ENCODE data around the gene EIF3CL.
"Not testable (repeated sequence)": the region's sequence is repeated elsewhere in the genome, so short reads cannot be mapped to it uniquely, and the experiment has no call there.

Gene EIF3CL

DNA sequence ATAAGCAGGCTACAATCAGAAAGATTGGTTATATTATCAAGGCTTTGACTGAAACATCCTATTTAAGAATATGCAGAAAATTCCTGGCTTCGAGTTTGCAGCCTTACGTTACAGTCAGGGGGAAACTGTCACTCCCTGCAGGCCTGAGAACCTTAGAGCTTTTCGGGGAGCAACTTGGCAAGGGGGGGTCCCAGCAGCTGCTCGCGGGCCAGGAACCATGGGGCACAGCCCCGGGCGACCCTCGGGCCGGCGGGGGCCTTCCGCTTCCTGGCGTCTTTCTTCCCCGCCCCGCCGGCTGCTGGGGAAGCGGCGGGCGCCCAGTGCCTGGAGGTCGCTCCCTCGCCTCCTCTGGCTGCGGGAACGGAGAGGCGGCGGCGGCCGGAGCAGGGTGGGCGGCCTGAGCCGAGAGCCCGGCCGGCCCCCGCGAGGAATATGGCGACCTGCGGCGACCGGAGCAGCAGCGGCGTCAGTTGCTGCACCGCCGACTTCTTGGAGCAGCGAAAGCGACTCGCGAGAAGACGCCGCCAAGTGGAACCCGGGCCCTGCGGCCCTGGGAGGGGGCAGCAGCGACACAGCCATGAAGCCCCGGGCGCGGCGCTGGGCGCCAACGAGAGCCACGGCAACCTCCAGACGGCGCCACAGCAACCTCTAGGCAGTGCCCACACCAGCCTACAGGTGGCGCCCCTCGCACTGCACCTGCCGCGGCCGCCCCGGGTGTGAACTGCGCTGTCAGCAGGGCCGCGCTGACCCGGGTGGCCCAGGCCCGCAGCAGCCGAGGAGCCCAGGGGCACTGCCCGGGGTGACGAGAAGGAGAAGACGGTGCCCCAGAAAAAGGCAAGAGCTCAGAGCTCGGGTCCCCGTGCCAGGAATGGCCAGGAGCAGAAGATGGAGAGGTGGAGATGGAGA, 39.1 kb downstream of the EIF3CL start:
- DNase-seq (ENCODE audit: insufficient read length, low spot score); FAIRE-seq: not testable (repeated sequence)

DNA sequence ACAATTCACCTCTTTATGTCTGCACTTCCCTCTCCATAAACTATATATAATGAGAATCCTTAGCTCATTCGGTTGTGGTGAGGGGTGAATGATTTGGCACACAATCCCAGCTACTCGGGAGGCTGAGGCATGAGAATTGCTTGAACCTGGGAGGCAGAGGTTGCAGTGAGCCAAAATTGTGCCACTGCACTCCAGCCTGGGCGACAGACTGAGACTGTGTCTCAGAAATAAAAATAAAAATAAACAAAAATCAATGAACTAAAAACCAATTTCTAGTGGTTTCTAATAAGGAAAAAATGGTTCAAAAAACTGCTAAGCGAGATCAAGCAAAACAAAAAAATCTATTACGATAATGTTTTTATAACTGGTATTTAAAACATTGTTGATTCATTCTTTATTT, 40.2 kb downstream of the EIF3CL start, which contains the start of gene NPIPB6:
Gene NPIPB6, minus strand, starts transcription at position 101 of the 400 bp plus-strand sequence. CDS start 686 bp downstream, outside the sequence.
- not testable (repeated sequence) for DNase-seq (ENCODE audit: insufficient read length, low spot score); FAIRE-seq

DNA sequence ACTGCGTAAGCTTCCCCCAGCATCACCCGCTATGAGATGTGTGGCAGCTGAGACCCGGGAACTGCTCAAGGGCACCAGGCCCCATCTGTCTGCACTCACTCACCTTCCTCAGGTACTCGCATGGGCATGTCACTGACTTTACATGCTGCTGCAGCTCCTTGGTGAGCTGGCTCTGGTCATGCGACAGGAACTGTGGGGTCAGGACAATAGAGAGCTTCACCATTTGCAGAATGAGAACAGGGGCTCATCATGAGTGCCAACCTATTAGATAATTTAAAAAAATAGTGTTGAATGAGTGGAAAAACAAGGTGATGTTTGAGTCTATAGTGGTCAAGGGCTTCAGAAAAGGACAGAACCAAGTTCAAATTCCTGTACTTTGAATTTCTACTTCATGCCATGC, 41.0 kb downstream of the EIF3CL start:
- FAIRE-seq; DNase-seq (ENCODE audit: insufficient read length, low spot score): not testable (repeated sequence)

DNA sequence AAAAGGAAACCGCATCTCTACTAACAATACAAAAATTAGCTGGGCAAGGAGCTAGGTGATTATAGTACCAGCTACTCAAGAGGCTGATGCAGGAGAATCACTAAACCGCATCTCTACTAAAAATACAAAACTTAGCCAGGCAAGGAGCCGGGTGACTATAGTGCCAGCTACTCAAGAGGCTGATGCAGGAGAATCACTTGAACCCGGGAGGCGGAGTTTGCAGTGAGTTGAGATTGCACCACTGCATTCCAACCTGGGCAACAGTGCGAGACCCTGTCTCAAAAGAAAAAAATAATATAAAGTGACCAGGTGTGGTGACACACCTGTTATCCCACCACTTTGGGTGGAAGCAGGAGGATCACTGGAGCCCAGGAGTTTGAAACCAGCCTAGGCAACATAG, 65.4 kb downstream of the EIF3CL start:
- DNase-seq (ENCODE audit: insufficient read length, low spot score); FAIRE-seq: not testable (repeated sequence)

DNA sequence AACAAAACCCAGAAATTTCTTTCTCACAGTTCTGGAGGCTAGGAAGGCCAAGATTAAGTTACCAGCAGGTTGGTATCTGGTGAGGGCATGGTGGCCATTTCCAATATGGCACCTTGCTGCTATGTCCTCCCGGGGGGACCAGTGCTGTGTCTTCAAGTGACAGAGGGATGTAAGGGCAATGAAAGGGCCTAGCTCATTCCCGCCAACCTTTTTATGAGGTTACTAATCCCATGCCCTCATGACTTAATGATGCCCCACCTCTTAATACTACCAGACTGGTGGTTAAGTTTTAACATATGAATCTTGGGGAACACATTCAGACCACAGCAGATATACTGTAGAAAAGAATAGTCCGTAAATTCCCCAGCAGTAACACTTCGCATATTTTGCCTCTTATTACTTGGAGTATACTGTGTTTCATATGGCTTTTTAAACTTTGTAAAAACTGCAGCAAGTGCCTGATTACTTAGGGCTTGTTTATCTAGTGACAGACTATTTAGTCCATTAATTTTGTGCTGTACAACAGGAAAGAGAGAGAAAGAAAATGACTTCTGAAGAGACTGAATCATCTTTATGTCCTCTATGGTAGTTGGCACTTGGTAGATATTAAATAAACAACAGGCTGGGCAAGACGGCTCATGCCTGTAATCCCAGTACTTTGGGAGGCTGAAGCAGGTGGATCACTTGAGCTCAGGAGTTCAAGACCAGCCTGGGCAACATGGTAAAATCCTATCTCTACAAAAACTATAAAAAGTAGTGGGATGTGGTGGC, 66.5 kb downstream of the EIF3CL start:
- FAIRE-seq; DNase-seq (ENCODE audit: insufficient read length, low spot score): not testable (repeated sequence)

DNA sequence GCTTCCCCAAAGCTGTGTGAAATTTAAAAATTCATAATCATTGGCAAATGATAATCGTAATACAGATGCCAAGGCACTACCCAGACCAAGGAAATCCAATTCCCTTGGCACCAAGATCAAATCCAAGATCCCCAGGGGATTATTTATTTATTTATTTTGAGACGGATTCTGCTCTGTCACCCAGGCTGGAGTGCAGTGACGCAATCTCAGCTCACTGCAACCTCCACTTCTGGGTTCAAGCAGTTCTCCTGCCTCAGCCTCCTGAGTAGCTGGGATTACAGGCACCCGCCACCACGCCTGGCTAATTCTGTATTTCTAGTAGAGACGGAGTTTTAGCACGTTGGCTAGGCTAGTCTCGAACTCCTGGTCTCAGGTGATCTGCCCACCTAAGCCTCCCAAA, 68.0 kb downstream of the EIF3CL start:
- not testable (repeated sequence) for DNase-seq (ENCODE audit: insufficient read length, low spot score); FAIRE-seq

DNA sequence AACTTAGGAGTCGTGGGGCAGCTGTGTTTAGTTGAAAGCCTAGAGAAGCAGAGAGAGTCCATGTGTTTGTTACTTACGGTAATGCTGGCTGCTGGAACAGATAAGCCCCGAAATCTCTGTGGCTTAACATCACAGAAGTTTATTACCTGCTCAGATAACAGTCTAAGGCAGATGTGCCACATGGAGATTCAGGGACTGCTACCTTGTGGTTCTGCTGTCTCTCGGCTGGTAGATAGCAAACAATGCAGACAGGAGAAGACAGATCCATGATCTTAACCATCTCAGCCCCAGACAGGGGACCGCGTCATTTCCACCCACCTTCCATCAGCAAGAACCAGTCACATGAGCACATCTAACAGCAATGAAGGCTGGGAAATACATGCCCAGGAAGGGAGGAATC, 71.0 kb downstream of the EIF3CL start:
- not testable (repeated sequence) for DNase-seq (ENCODE audit: insufficient read length, low spot score)

DNA sequence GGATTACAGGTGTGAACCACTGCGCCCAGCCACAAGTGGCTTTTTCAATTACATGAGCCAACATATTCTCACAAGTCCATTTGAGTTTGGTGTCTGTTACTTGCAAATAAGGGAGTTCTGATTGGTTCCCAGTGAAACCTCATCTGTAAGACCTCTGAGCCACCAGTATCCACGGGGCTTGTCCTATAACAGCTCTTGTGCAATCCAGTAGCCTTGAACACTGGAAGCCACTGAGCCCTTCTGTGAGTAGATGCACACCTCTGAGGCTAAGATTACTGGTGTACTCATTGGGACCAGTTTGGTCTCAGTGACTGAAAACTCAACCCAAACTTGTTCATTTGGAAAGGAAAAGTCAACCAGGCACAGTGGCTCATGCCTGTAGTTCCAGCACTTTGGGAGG, 72.7 kb downstream of the EIF3CL start:
- not testable (repeated sequence) for FAIRE-seq; DNase-seq (ENCODE audit: insufficient read length, low spot score)

More for the DNA sequence above, 71.0 kb downstream of the EIF3CL start:
- not testable (repeated sequence) for FAIRE-seq

DNA sequence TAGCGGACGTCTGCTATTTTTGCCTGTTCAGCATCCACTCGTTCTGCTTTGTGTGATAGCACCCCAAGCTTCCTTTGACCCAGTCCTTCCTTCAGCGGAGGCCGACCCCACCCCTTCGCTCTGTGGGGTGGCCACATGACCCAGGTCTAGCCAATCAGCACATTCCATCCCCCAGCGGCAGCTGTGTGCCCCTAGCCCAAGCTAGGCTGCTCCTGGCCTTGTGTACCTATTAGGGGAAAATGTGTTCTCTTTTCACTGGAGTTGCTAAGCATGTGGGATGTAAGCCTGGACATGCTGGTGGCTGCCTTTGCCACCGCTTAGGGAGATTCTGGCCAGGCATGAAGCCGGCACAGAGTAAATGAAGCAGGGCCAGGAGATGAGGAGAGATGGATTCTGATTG, 73.4 kb downstream of the EIF3CL start:
- not testable (repeated sequence) for FAIRE-seq; DNase-seq (ENCODE audit: insufficient read length, low spot score)
